B cell (primary cell): ENCODE data around the gene RAPGEF6.

Source experiments
- EZH2 ChIP-seq: IDR thresholded peaks from 2 replicates; pipeline ENCODE4 v1.6.1; 2012; ENCODE audit warnings: borderline replicate concordance, low read depth, mild to moderate bottlenecking, moderate library complexity, low read length; ENCODE audit not compliant: insufficient read depth, poor library complexity, severe bottlenecking
- TF ChIP-seq, protein P1 (sequence below): fragments of 200-600 bp; IDR thresholded peaks from one replicate; pipeline ENCODE4 v1.8.0; 2022; ENCODE audit warnings: antibody characterized with exemption, mild to moderate bottlenecking

DNA sequence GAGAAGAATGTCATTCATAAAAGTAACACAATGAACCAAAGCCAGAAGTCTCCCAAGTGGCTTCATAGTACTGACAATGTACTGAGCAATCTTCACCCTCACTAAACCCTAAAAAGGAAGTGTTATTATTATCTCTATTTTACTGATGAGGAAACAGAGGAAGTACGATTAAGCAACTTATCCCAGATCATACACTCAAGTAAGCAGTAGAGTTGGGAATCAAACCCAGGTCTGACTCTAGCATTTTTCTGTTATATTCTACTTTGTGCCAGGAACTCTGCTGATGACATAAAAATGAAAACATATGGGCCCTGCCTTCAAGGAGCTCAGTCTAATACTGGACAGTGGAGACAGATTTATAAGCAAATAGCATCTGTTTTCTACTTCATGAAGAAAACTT is 109.2 kb downstream of the RAPGEF6 start:
- TF ChIP-seq, protein P1, sequence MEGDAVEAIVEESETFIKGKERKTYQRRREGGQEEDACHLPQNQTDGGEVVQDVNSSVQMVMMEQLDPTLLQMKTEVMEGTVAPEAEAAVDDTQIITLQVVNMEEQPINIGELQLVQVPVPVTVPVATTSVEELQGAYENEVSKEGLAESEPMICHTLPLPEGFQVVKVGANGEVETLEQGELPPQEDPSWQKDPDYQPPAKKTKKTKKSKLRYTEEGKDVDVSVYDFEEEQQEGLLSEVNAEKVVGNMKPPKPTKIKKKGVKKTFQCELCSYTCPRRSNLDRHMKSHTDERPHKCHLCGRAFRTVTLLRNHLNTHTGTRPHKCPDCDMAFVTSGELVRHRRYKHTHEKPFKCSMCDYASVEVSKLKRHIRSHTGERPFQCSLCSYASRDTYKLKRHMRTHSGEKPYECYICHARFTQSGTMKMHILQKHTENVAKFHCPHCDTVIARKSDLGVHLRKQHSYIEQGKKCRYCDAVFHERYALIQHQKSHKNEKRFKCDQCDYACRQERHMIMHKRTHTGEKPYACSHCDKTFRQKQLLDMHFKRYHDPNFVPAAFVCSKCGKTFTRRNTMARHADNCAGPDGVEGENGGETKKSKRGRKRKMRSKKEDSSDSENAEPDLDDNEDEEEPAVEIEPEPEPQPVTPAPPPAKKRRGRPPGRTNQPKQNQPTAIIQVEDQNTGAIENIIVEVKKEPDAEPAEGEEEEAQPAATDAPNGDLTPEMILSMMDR, result no peak
- TF ChIP-seq EZH2, result no peak
